ENCODE results near the gene SNED1. TPM values are rescaled to one million over a fixed set of nuclear protein-coding genes. Genes with fewer than 3 reads are reported as not detected.

Gene SNED1
- total RNA-seq, 4 donors from 2014 or later = 18.5 to 87.1 (median 21.9) TPM

GRCh38 chr2:241120440-241120839 is 122.0 kb downstream of the SNED1 start:
- intact Hi-C loops (cut with DNase I; ENCODE audit: low total_unique reads) = no loop called here
- TF ChIP-seq POLR2A (IDR thresholded peaks at IDR 0.05) = no peak
- no peak for TF ChIP-seq CTCF (IDR thresholded peaks at IDR 0.05)
- H3K27me3 ChIP-seq = no peaks in the 10 kb centered on the region

GRCh38 chr2:241121008-241121407 is 122.6 kb downstream of the SNED1 start:
- Histone ChIP-seq H3K27ac (no peak overlapping the region), H3K4me1 (no peaks in the 10 kb centered on the region), H3K9me3 (no peaks in the 10 kb centered on the region), H3K4me3 (no peak overlapping the region), H3K27me3 (no peaks in the 10 kb centered on the region), H3K36me3 (no peaks in the 10 kb centered on the region)
- TF ChIP-seq CTCF (IDR thresholded peaks at IDR 0.05) (no peak), POLR2A (IDR thresholded peaks at IDR 0.05) (no peak)
- no peak for DNase-seq
- intact Hi-C loops (cut with DNase I; ENCODE audit: low total_unique reads) = no loop called here

More at GRCh38 chr2:241120440-241120839, 122.0 kb downstream of the SNED1 start:
- no peaks in the 10 kb centered on the region for H3K9me3 ChIP-seq
- H3K36me3 ChIP-seq = no peaks in the 10 kb centered on the region
- no peak for DNase-seq
- H3K4me3 ChIP-seq = no peak overlapping the region
- H3K27ac ChIP-seq = no peak overlapping the region
- no peaks in the 10 kb centered on the region for H3K4me1 ChIP-seq

GRCh38 chr2:241122376-241123002 is 124.1 kb downstream of the SNED1 start:
- no peak overlapping the region for H3K27ac ChIP-seq
- no peaks in the 10 kb centered on the region for H3K27me3 ChIP-seq
- no peak for DNase-seq
- no peaks in the 10 kb centered on the region for H3K36me3 ChIP-seq
- no peak overlapping the region for H3K4me3 ChIP-seq
- H3K4me1 ChIP-seq = no peaks in the 10 kb centered on the region
- TF ChIP-seq CTCF (IDR thresholded peaks at IDR 0.05) (no peak), POLR2A (IDR thresholded peaks at IDR 0.05) (no peak)
- H3K9me3 ChIP-seq = no peaks in the 10 kb centered on the region
- intact Hi-C loops (cut with DNase I; ENCODE audit: low total_unique reads) = no loop called here

GRCh38 chr2:241123816-241124536 is 125.6 kb downstream of the SNED1 start:
- intact Hi-C loops (cut with DNase I; ENCODE audit: low total_unique reads) = no loop called here
- no peak for TF ChIP-seq CTCF (IDR thresholded peaks at IDR 0.05)
- TF ChIP-seq POLR2A (IDR thresholded peaks at IDR 0.05) = no peak
- H3K27ac ChIP-seq = no peak overlapping the region
- H3K36me3 ChIP-seq = no peaks in the 10 kb centered on the region
- no peak overlapping the region for H3K4me3 ChIP-seq
- H3K9me3 ChIP-seq = no peaks in the 10 kb centered on the region
- no peaks in the 10 kb centered on the region for H3K27me3 ChIP-seq
- no peaks in the 10 kb centered on the region for H3K4me1 ChIP-seq
- DNase-seq = no peak

GRCh38 chr2:241125626-241126025 is 127.2 kb downstream of the SNED1 start:
- H3K9me3 ChIP-seq = no peaks in the 10 kb centered on the region
- no peak overlapping the region for H3K27ac ChIP-seq
- H3K27me3 ChIP-seq = no peaks in the 10 kb centered on the region
- no peaks in the 10 kb centered on the region for H3K4me1 ChIP-seq
- no peaks in the 10 kb centered on the region for H3K36me3 ChIP-seq
- DNase-seq = no peak
- no peak for TF ChIP-seq POLR2A (IDR thresholded peaks at IDR 0.05)
- TF ChIP-seq CTCF (IDR thresholded peaks at IDR 0.05) = no peak
- H3K4me3 ChIP-seq = no peak overlapping the region
- intact Hi-C loops (cut with DNase I; ENCODE audit: low total_unique reads) = no loop called here
